ENCODE measurements around the gene SMIM12.

Gene SMIM12

GRCh38 chr1:34872133-34872503 is 12.6 kb upstream of the SMIM12 start:
- no peak overlapping the region for H3K27ac ChIP-seq (ENCODE audit: low read depth, low read length)
- H3K27me3 ChIP-seq (ENCODE audit: control insufficient read depth, insufficient read depth, low read length) = peaks cover 27% of the 10 kb centered on the region
- no peaks in the 10 kb centered on the region for H3K36me3 ChIP-seq (ENCODE audit: control insufficient read depth, insufficient read depth, low read length)

GRCh38 chr1:34871443-34872132 is 12.0 kb upstream of the SMIM12 start:
- H3K27ac ChIP-seq (ENCODE audit: low read depth, low read length) = no peak overlapping the region
- no peak overlapping the region for H3K4me3 ChIP-seq (ENCODE audit: low read depth, low read length)
- peaks cover 32% of the 10 kb centered on the region for H3K27me3 ChIP-seq (ENCODE audit: control insufficient read depth, insufficient read depth, low read length)
- H3K4me1 ChIP-seq (ENCODE audit: control insufficient read depth, insufficient read depth, low read length) = no peaks in the 10 kb centered on the region
- no peaks in the 10 kb centered on the region for H3K36me3 ChIP-seq (ENCODE audit: control insufficient read depth, insufficient read depth, low read length)
- H3K9ac ChIP-seq (ENCODE audit: low read length) = no peak overlapping the region
- H3K9me3 ChIP-seq (ENCODE audit: control insufficient read depth, insufficient read depth, low read depth, low read length) = no peaks in the 10 kb centered on the region

More at GRCh38 chr1:34872133-34872503, 12.6 kb upstream of the SMIM12 start:
- H3K9ac ChIP-seq (ENCODE audit: low read length) = no peak overlapping the region
- H3K4me3 ChIP-seq (ENCODE audit: low read depth, low read length) = no peak overlapping the region
- no peaks in the 10 kb centered on the region for H3K4me1 ChIP-seq (ENCODE audit: control insufficient read depth, insufficient read depth, low read length)
- no peaks in the 10 kb centered on the region for H3K9me3 ChIP-seq (ENCODE audit: control insufficient read depth, insufficient read depth, low read depth, low read length)

GRCh38 chr1:34870395-34870794 is 10.8 kb upstream of the SMIM12 start:
- peaks cover 41% of the 10 kb centered on the region for H3K27me3 ChIP-seq (ENCODE audit: control insufficient read depth, insufficient read depth, low read length)
- no peaks in the 10 kb centered on the region for H3K4me1 ChIP-seq (ENCODE audit: control insufficient read depth, insufficient read depth, low read length)
- H3K4me3 ChIP-seq (ENCODE audit: low read depth, low read length) = no peak overlapping the region
- H3K9ac ChIP-seq (ENCODE audit: low read length) = no peak overlapping the region
- no peak overlapping the region for H3K27ac ChIP-seq (ENCODE audit: low read depth, low read length)
- no peaks in the 10 kb centered on the region for H3K9me3 ChIP-seq (ENCODE audit: control insufficient read depth, insufficient read depth, low read depth, low read length)
- H3K36me3 ChIP-seq (ENCODE audit: control insufficient read depth, insufficient read depth, low read length) = no peaks in the 10 kb centered on the region

GRCh38 chr1:34869760-34870159 is 10.2 kb upstream of the SMIM12 start:
- no peak overlapping the region for H3K4me3 ChIP-seq (ENCODE audit: low read depth, low read length)
- H3K4me1 ChIP-seq (ENCODE audit: control insufficient read depth, insufficient read depth, low read length) = no peaks in the 10 kb centered on the region
- H3K9ac ChIP-seq (ENCODE audit: low read length) = no peak overlapping the region
- H3K9me3 ChIP-seq (ENCODE audit: control insufficient read depth, insufficient read depth, low read depth, low read length) = no peaks in the 10 kb centered on the region
- no peaks in the 10 kb centered on the region for H3K36me3 ChIP-seq (ENCODE audit: control insufficient read depth, insufficient read depth, low read length)
- H3K27ac ChIP-seq (ENCODE audit: low read depth, low read length) = no peak overlapping the region
- peaks cover 48% of the 10 kb centered on the region for H3K27me3 ChIP-seq (ENCODE audit: control insufficient read depth, insufficient read depth, low read length)

- no peak overlapping the region for H3K27ac ChIP-seq (ENCODE audit: low read depth, low read length)
- peaks cover 60% of the 10 kb centered on the region for H3K27me3 ChIP-seq (ENCODE audit: control insufficient read depth, insufficient read depth, low read length)
- no peak overlapping the region for H3K9ac ChIP-seq (ENCODE audit: low read length)
- H3K36me3 ChIP-seq (ENCODE audit: control insufficient read depth, insufficient read depth, low read length) = no peaks in the 10 kb centered on the region
- no peak overlapping the region for H3K4me3 ChIP-seq (ENCODE audit: low read depth, low read length)
- H3K4me1 ChIP-seq (ENCODE audit: control insufficient read depth, insufficient read depth, low read length) = no peaks in the 10 kb centered on the region
- H3K9me3 ChIP-seq (ENCODE audit: control insufficient read depth, insufficient read depth, low read depth, low read length) = no peaks in the 10 kb centered on the region
Observed at GRCh38 chr1:34868230-34869049, 8.9 kb upstream of the SMIM12 start.

- Histone ChIP-seq H3K4me3 (ENCODE audit: low read depth, low read length) (no peak overlapping the region), H3K27me3 (ENCODE audit: control insufficient read depth, insufficient read depth, low read length) (peaks cover 68% of the 10 kb centered on the region), H3K36me3 (ENCODE audit: control insufficient read depth, insufficient read depth, low read length) (no peaks in the 10 kb centered on the region), H3K9me3 (ENCODE audit: control insufficient read depth, insufficient read depth, low read depth, low read length) (no peaks in the 10 kb centered on the region), H3K4me1 (ENCODE audit: control insufficient read depth, insufficient read depth, low read length) (no peaks in the 10 kb centered on the region), H3K27ac (ENCODE audit: low read depth, low read length) (no peak overlapping the region), H3K9ac (ENCODE audit: low read length) (no peak overlapping the region)
Observed at GRCh38 chr1:34867415-34867814, 7.9 kb upstream of the SMIM12 start.

DNA sequence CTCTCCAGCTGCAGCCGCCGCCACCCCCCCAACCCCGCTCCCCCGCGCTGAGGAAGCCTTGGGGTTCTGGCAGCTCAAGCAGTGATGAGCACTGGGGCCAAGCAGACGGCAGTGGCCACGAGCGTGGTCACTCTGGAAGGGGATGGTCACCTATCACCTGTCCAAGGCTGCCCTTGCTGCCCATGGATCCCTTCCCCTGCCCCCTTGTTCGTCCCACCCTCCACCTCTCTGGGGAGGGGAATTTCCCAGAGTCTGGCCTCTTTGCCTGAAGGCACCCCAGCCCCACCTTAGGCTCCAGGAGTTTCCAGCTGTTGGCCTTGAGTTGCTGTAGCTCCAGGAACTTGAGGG is 7.2 kb upstream of the SMIM12 start:
- no peaks in the 10 kb centered on the region for H3K36me3 ChIP-seq (ENCODE audit: control insufficient read depth, insufficient read depth, low read length)
- H3K4me3 ChIP-seq (ENCODE audit: low read depth, low read length) = peak overlapping the region; percentile 85
- H3K27ac ChIP-seq (ENCODE audit: low read depth, low read length) = no peak overlapping the region
- H3K4me1 ChIP-seq (ENCODE audit: control insufficient read depth, insufficient read depth, low read length) = no peaks in the 10 kb centered on the region
- peaks cover 68% of the 10 kb centered on the region for H3K27me3 ChIP-seq (ENCODE audit: control insufficient read depth, insufficient read depth, low read length)
- no peaks in the 10 kb centered on the region for H3K9me3 ChIP-seq (ENCODE audit: control insufficient read depth, insufficient read depth, low read depth, low read length)
- H3K9ac ChIP-seq (ENCODE audit: low read length) = peak overlapping the region; percentile 29

GRCh38 chr1:34865981-34866761 is 6.6 kb upstream of the SMIM12 start:
- Histone ChIP-seq H3K4me1 (ENCODE audit: control insufficient read depth, insufficient read depth, low read length) (no peaks in the 10 kb centered on the region), H3K27ac (ENCODE audit: low read depth, low read length) (no peak overlapping the region), H3K4me3 (ENCODE audit: low read depth, low read length) (peak overlapping the region; percentile 85), H3K9me3 (ENCODE audit: control insufficient read depth, insufficient read depth, low read depth, low read length) (no peaks in the 10 kb centered on the region), H3K36me3 (ENCODE audit: control insufficient read depth, insufficient read depth, low read length) (no peaks in the 10 kb centered on the region), H3K9ac (ENCODE audit: low read length) (peak overlapping the region; percentile 86), H3K27me3 (ENCODE audit: control insufficient read depth, insufficient read depth, low read length) (peaks cover 64% of the 10 kb centered on the region)

DNA sequence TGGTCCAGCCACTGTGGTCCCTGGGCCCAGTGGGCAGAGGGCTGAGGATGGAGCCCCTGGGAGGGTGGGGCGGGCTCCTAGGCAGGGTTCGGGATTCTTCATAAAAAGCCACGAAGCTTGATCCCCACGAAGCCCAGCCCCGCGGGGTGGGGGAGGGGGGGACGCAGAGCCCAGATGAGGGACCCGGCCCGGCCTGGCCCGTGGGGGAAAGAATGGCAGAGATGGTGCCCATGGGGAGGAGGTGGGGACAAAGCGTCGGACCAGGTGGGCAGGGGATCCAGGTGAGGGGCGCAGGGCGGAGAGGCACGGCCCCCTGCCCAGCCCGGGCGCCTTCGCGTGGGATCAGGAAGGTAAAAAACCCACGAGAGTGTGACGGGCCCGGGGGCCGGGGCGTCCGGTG is 6.0 kb upstream of the SMIM12 start:
- H3K4me3 ChIP-seq (ENCODE audit: low read depth, low read length) = peak overlapping the region; percentile 85
- H3K4me1 ChIP-seq (ENCODE audit: control insufficient read depth, insufficient read depth, low read length) = no peaks in the 10 kb centered on the region
- H3K27me3 ChIP-seq (ENCODE audit: control insufficient read depth, insufficient read depth, low read length) = peaks cover 63% of the 10 kb centered on the region
- H3K36me3 ChIP-seq (ENCODE audit: control insufficient read depth, insufficient read depth, low read length) = no peaks in the 10 kb centered on the region
- H3K9ac ChIP-seq (ENCODE audit: low read length) = peak overlapping the region; percentile 86
- no peak overlapping the region for H3K27ac ChIP-seq (ENCODE audit: low read depth, low read length)
- no peaks in the 10 kb centered on the region for H3K9me3 ChIP-seq (ENCODE audit: control insufficient read depth, insufficient read depth, low read depth, low read length)

DNA sequence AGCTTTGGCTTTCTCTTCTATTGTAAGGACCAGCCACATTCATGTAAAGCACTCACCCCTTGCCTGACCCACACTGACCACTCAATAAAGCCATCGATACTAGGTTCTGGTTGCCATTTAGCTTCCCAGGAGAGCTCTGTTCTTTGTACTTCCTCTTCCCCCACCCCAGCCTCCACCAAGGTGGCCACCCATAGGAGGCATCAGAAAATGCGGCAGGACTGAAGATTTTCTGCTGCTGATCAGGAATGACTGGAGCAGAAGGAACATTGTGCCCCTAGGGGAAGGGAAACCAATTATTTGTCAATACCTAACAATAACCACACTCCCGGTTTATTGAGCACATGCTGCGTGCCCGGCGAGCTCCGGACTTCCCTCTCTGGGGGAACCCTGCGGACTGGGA is 5.2 kb upstream of the SMIM12 start:
- H3K4me1 ChIP-seq (ENCODE audit: control insufficient read depth, insufficient read depth, low read length) = no peaks in the 10 kb centered on the region
- H3K27me3 ChIP-seq (ENCODE audit: control insufficient read depth, insufficient read depth, low read length) = peaks cover 63% of the 10 kb centered on the region
- H3K36me3 ChIP-seq (ENCODE audit: control insufficient read depth, insufficient read depth, low read length) = no peaks in the 10 kb centered on the region
- no peak overlapping the region for H3K4me3 ChIP-seq (ENCODE audit: low read depth, low read length)
- H3K27ac ChIP-seq (ENCODE audit: low read depth, low read length) = no peak overlapping the region
- no peaks in the 10 kb centered on the region for H3K9me3 ChIP-seq (ENCODE audit: control insufficient read depth, insufficient read depth, low read depth, low read length)
- no peak overlapping the region for H3K9ac ChIP-seq (ENCODE audit: low read length)

DNA sequence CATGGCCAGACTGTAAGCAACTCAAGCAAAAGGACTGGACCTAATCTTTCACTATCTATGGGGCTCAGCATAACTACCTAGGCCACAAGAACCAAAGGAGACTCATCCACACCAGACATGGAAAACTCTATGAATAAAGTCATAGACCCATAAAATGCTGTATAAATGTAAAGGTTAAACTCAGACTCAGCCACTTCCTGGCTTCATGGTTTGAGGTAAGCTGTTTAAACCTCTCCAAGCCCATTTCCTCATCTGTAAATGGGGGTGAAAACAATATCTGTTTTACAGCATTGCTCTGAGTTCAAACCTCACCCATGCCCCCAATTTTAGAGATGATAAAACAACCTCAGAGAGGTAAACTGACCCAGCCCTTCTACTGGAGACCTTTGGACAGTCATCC is 4.0 kb upstream of the SMIM12 start:
- peaks cover 63% of the 10 kb centered on the region for H3K27me3 ChIP-seq (ENCODE audit: control insufficient read depth, insufficient read depth, low read length)
- peaks cover 3% of the 10 kb centered on the region; the same call in 1 of the 2 replicates for H3K4me1 ChIP-seq (ENCODE audit: control insufficient read depth, insufficient read depth, low read length)
- no peaks in the 10 kb centered on the region for H3K36me3 ChIP-seq (ENCODE audit: control insufficient read depth, insufficient read depth, low read length)
- no peaks in the 10 kb centered on the region for H3K9me3 ChIP-seq (ENCODE audit: control insufficient read depth, insufficient read depth, low read depth, low read length)
- no peak overlapping the region for H3K27ac ChIP-seq (ENCODE audit: low read depth, low read length)
- H3K9ac ChIP-seq (ENCODE audit: low read length) = no peak overlapping the region
- no peak overlapping the region for H3K4me3 ChIP-seq (ENCODE audit: low read depth, low read length)

All from HUES6 (cell line).